Measurements from ENCODE around the gene FAH. TPM values are rescaled to one million over a fixed set of nuclear protein-coding genes. Genes with fewer than 3 reads are reported as not detected.

The FAH gene
- total and polyA plus RNA-seq, 7 donors = 9.1 to 60.2 (median 20.7) TPM

DNA sequence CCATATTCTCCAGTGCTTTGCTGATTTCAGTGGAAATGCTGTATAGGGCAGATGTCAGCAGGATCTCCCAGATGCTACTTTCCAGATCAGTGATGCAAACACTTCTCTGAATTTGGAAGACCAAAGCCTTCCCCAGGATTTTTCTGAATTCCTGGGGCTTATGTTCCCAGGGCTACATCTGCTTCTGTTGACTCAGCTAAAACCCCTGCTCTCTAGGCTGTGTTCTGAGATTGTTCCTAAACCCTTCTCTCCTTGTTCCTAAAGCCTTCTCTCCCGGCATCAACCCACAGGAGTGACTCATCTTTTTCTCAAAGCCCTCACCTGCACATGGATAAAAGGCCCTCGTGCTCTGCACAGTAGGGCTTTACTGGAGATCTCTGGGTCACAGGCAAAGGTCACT is 35.5 kb downstream of the FAH start:
- intact Hi-C loops (cut with DNase I) = no loop called here
- no peak for ATAC-seq
- no peak for TF ChIP-seq CTCF (IDR thresholded peaks at IDR 0.05)
- no peaks in the 10 kb centered on the region for H3K9me3 ChIP-seq
- H3K36me3 ChIP-seq (ENCODE audit: insufficient read depth in 1 of 2, low read depth in 1 of 2) = peaks cover 0 to 26% of the 10 kb centered on the region in 2 donors
- H3K4me3 ChIP-seq = no peak overlapping the region
- 37 to 57% (median 52%) methylated on average over 2 of the region's 2 CpGs for WGBS, 3 donors
- no peak overlapping the region for H3K27ac ChIP-seq
- DNase-seq = no peak
- peaks cover 6% of the 10 kb centered on the region for H3K4me1 ChIP-seq
- no peaks in the 10 kb centered on the region for H3K27me3 ChIP-seq (ENCODE audit: insufficient read depth in 3 of 3, low read length in 2 of 3)

GRCh38 chr15:80191198-80191597 is 38.4 kb downstream of the FAH start:
- no peak for TF ChIP-seq CTCF (IDR thresholded peaks at IDR 0.05)
- Histone ChIP-seq H3K27me3 (ENCODE audit: insufficient read depth in 3 of 3, low read length in 2 of 3) (no peaks in the 10 kb centered on the region), H3K9me3 (no peaks in the 10 kb centered on the region), H3K4me1 (no peaks in the 10 kb centered on the region), H3K27ac (no peak overlapping the region), H3K4me3 (no peak overlapping the region), H3K36me3 (ENCODE audit: insufficient read depth in 1 of 2, low read depth in 1 of 2) (peaks cover 0 to 14% of the 10 kb centered on the region in 2 donors)
- 90 to 94% (median 93%) methylated on average over 2 of the region's 2 CpGs for WGBS, 3 donors
- ATAC-seq = no peak
- no peak for DNase-seq
- intact Hi-C loops (cut with DNase I) = no loop called here

- Histone ChIP-seq H3K9me3 (no peaks in the 10 kb centered on the region), H3K4me1 (no peaks in the 10 kb centered on the region), H3K27ac (no peak overlapping the region), H3K27me3 (ENCODE audit: insufficient read depth in 3 of 3, low read length in 2 of 3) (no peaks in the 10 kb centered on the region), H3K36me3 (ENCODE audit: insufficient read depth in 1 of 2, low read depth in 1 of 2) (peaks cover 0 to 7% of the 10 kb centered on the region in 2 donors), H3K4me3 (no peak overlapping the region)
- no peak for DNase-seq
- intact Hi-C loops (cut with DNase I) = no loop called here
- ATAC-seq = no peak
- TF ChIP-seq CTCF (IDR thresholded peaks at IDR 0.05) = no peak
- WGBS, 3 donors = 92 to 95% (median 93%) methylated on average over 8 of the region's 8 CpGs
Observed at GRCh38 chr15:80191897-80192595, 39.2 kb downstream of the FAH start.

GRCh38 chr15:80194186-80194585 is 41.4 kb downstream of the FAH start:
- TF ChIP-seq CTCF (IDR thresholded peaks at IDR 0.05) = no peak
- no peak overlapping the region for H3K4me3 ChIP-seq
- no peak overlapping the region for H3K27ac ChIP-seq
- ATAC-seq (no peak), DNase-seq (no peak)
- H3K9me3 ChIP-seq = no peaks in the 10 kb centered on the region
- H3K27me3 ChIP-seq (ENCODE audit: insufficient read depth in 3 of 3, low read length in 2 of 3) = no peaks in the 10 kb centered on the region
- no peaks in the 10 kb centered on the region for H3K36me3 ChIP-seq (ENCODE audit: insufficient read depth in 1 of 2, low read depth in 1 of 2)
- intact Hi-C loops (cut with DNase I) = no loop called here
- no peaks in the 10 kb centered on the region for H3K4me1 ChIP-seq
- WGBS, 3 donors = 79 to 100% (median 98%) methylated on average over 1 of the region's 1 CpG

DNA sequence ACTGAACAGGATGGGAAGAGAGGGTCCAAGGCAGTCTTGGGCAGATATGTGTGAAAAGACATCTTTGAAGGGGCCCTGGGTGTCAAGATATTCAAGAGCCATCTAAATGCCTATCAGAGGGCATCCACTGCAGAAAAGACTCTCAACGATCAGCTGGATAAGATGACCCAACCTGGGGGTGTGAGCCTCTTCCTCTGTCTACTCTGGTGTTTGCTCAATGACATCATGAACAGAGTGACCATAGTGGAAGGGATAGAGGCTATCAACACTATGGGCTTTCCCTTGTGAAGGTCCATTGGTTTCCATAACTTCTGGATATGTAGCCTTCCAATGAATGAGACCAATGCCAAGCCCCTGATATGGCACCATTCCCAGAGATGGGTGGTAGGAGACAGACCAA is 42.1 kb downstream of the FAH start:
- TF ChIP-seq CTCF (IDR thresholded peaks at IDR 0.05) = no peak
- H3K4me1 ChIP-seq = no peaks in the 10 kb centered on the region
- H3K4me3 ChIP-seq = no peak overlapping the region
- no peaks in the 10 kb centered on the region for H3K9me3 ChIP-seq
- no peaks in the 10 kb centered on the region for H3K36me3 ChIP-seq (ENCODE audit: insufficient read depth in 1 of 2, low read depth in 1 of 2)
- ATAC-seq = no peak
- no peak overlapping the region for H3K27ac ChIP-seq
- WGBS, 3 donors = 86 to 89% (median 88%) methylated on average over 1 of the region's 1 CpG
- no peaks in the 10 kb centered on the region for H3K27me3 ChIP-seq (ENCODE audit: insufficient read depth in 3 of 3, low read length in 2 of 3)
- intact Hi-C loops (cut with DNase I) = no loop called here
- DNase-seq = no peak
